ENCODE measurements around the gene NFIA.

DNA sequence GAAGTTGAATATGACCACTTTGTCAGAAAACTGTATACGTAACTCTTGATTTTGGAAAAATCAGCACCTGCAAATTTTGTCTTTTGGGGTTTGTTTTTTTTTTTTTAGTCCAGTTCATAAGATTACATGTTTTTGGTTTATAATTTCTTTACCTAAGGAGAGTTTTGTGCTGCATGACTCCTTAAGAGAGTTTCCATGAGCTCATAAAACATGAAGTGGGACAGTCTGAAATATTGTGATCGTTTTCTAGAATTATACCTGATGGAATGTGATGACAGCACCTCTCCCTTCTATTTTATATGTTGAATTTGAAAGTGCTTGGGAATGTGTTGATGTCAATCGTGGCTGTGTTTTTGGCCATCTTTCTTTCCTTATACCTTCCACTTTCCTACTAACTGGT lies 158.5 kb downstream of the NFIA start:
- no peak for TF ChIP-seq POLR2A (IDR thresholded peaks at IDR 0.05)
- TF ChIP-seq, protein P1, sequence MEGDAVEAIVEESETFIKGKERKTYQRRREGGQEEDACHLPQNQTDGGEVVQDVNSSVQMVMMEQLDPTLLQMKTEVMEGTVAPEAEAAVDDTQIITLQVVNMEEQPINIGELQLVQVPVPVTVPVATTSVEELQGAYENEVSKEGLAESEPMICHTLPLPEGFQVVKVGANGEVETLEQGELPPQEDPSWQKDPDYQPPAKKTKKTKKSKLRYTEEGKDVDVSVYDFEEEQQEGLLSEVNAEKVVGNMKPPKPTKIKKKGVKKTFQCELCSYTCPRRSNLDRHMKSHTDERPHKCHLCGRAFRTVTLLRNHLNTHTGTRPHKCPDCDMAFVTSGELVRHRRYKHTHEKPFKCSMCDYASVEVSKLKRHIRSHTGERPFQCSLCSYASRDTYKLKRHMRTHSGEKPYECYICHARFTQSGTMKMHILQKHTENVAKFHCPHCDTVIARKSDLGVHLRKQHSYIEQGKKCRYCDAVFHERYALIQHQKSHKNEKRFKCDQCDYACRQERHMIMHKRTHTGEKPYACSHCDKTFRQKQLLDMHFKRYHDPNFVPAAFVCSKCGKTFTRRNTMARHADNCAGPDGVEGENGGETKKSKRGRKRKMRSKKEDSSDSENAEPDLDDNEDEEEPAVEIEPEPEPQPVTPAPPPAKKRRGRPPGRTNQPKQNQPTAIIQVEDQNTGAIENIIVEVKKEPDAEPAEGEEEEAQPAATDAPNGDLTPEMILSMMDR (IDR thresholded peaks at IDR 0.05): no peak
